GM11168 (cell line): Measurements from ENCODE around the gene SCARB1.

Experiments
- in situ Hi-C: fragments of 300-500 bp; cut with MboI; formaldehyde crosslinking; loops from one replicate; pipeline ENCODE4 v1.12.0; 2022; ENCODE audit warnings: low sequenced_read_pairs; ENCODE audit not compliant: unreplicated experiment

SCARB1 gene

GRCh38 chr12:124766727-124767065, 97.0 kb downstream of the SCARB1 start:
- in situ Hi-C loops, result loop anchor here (10.0 to 25.0 kb wide), 2 partner anchors 379 to 732 kb away; no protein-coding TSS in a partner anchor

- in situ Hi-C loops, result loop anchor here (10.0 to 25.0 kb wide), 2 partner anchors 379 to 731 kb away; no protein-coding TSS in a partner anchor
These were observed 97.8 kb downstream of the SCARB1 start for GRCh38 chr12:124765581-124766489.

- in situ Hi-C loops, result loop anchor here (10.0 to 25.0 kb wide), 2 partner anchors 378 to 730 kb away; no protein-coding TSS in a partner anchor
These were observed 98.6 kb downstream of the SCARB1 start for GRCh38 chr12:124764870-124765580.

GRCh38 chr12:124764451-124764850, 99.2 kb downstream of the SCARB1 start:
- in situ Hi-C loops, result loop anchor here (10.0 to 25.0 kb wide), 2 partner anchors 377 to 730 kb away; no protein-coding TSS in a partner anchor

- in situ Hi-C loops, result loop anchor here (10.0 to 25.0 kb wide), 2 partner anchors 376 to 729 kb away; no protein-coding TSS in a partner anchor
These were observed 100.1 kb downstream of the SCARB1 start for GRCh38 chr12:124763594-124763979.

- in situ Hi-C loops, result loop anchor here (10.0 to 25.0 kb wide), 2 partner anchors 376 to 728 kb away; no protein-coding TSS in a partner anchor
These were observed 100.7 kb downstream of the SCARB1 start for GRCh38 chr12:124762791-124763593.

- in situ Hi-C loops, result loop anchor here (10.0 to 25.0 kb wide), 2 partner anchors 375 to 728 kb away; no protein-coding TSS in a partner anchor
These were observed 101.3 kb downstream of the SCARB1 start for GRCh38 chr12:124762384-124762783.

- in situ Hi-C loops, result loop anchor here (10.0 to 25.0 kb wide), 2 partner anchors 375 to 727 kb away; no protein-coding TSS in a partner anchor
These were observed 101.8 kb downstream of the SCARB1 start for GRCh38 chr12:124761871-124762270.

- in situ Hi-C loops, result loop anchor here (10.0 to 25.0 kb wide), 2 partner anchors 374 to 726 kb away; no protein-coding TSS in a partner anchor
These were observed 102.6 kb downstream of the SCARB1 start for GRCh38 chr12:124761056-124761455.

- in situ Hi-C loops, result loop anchor here (10.0 to 25.0 kb wide), 2 partner anchors 373 to 726 kb away; no protein-coding TSS in a partner anchor
These were observed 103.1 kb downstream of the SCARB1 start for GRCh38 chr12:124760560-124760959.

GRCh38 chr12:124759841-124760503, 103.7 kb downstream of the SCARB1 start:
- in situ Hi-C loops, result loop anchor here (10.0 to 25.0 kb wide), 2 partner anchors 373 to 725 kb away; no protein-coding TSS in a partner anchor

- in situ Hi-C loops, result loop anchor here (25.0 kb wide), 1 partner anchor 371 kb away; no protein-coding TSS in a partner anchor
These were observed 105.1 kb downstream of the SCARB1 start for GRCh38 chr12:124758266-124759220.

- in situ Hi-C loops, result loop anchor here (25.0 kb wide), 1 partner anchor 370 kb away; no protein-coding TSS in a partner anchor
These were observed 106.3 kb downstream of the SCARB1 start for GRCh38 chr12:124757329-124757728.

GRCh38 chr12:124756760-124757159, 106.9 kb downstream of the SCARB1 start:
- in situ Hi-C loops, result loop anchor here (25.0 kb wide), 1 partner anchor 369 kb away; no protein-coding TSS in a partner anchor

GRCh38 chr12:124756166-124756565, 107.5 kb downstream of the SCARB1 start:
- in situ Hi-C loops, result loop anchor here (25.0 kb wide), 1 partner anchor 369 kb away; no protein-coding TSS in a partner anchor

GRCh38 chr12:124755801-124756148, 107.9 kb downstream of the SCARB1 start:
- in situ Hi-C loops, result loop anchor here (25.0 kb wide), 1 partner anchor 368 kb away; no protein-coding TSS in a partner anchor

- in situ Hi-C loops, result loop anchor here (25.0 kb wide), 1 partner anchor 368 kb away; no protein-coding TSS in a partner anchor
These were observed 108.5 kb downstream of the SCARB1 start for GRCh38 chr12:124754949-124755800.
